Activated T-cell treated with anti-CD3 and anti-CD28 coated beads, Interleukin-2, amount 50 U/mL, for 24 hours (primary cell): ENCODE results near the gene KLLN.
A peak's percentile ranks its signal among the peaks of the same experiment; 100 is the strongest.
"Not testable (repeated sequence)": the region's sequence is repeated elsewhere in the genome, so short reads cannot be mapped to it uniquely, and the experiment has no call there.

Experiments used
- DNase-seq: peaks from one replicate; pipeline ENCODE4 v3.0.0-alpha.2; 2020
- H3K27ac Mint-ChIP-seq: 2 replicates; pipeline ENCODE4 v1.8.0; 2020; ENCODE audit warnings: mild to moderate bottlenecking, mixed read lengths
- H3K27me3 Mint-ChIP-seq: 2 replicates; pipeline ENCODE4 v1.8.0; 2020; ENCODE audit warnings: mixed read lengths
- H3K36me3 Mint-ChIP-seq: 2 replicates; pipeline ENCODE4 v1.8.0; 2020; ENCODE audit warnings: low read depth, mixed read lengths
- H3K4me1 Mint-ChIP-seq: 2 replicates; pipeline ENCODE4 v1.8.0; 2020; ENCODE audit warnings: low read depth, mixed read lengths
- H3K4me3 Mint-ChIP-seq: 2 replicates; pipeline ENCODE4 v1.8.0; 2020; ENCODE audit warnings: mild to moderate bottlenecking, moderate library complexity, mixed read lengths
- H3K9me3 Mint-ChIP-seq: 2 replicates; pipeline ENCODE4 v1.8.0; 2020; ENCODE audit warnings: mixed read lengths

KLLN gene

GRCh38 chr10:87873656-87874055 is 10.3 kb upstream of the KLLN start:
- no peak overlapping the region for H3K4me3 Mint-ChIP-seq
- H3K27me3 Mint-ChIP-seq = no peaks in the 10 kb centered on the region
- H3K27ac Mint-ChIP-seq = no peak overlapping the region
- peaks cover 67% of the 10 kb centered on the region for H3K4me1 Mint-ChIP-seq
- DNase-seq = no peak
- H3K36me3 Mint-ChIP-seq = peaks cover 26% of the 10 kb centered on the region
- H3K9me3 Mint-ChIP-seq = no peaks in the 10 kb centered on the region

- Mint-ChIP-seq H3K4me3 (no peak overlapping the region), H3K4me1 (peaks cover 68% of the 10 kb centered on the region)
These were observed 9.5 kb upstream of the KLLN start for GRCh38 chr10:87872828-87873227.

GRCh38 chr10:87869773-87870551 is 6.6 kb upstream of the KLLN start:
- Mint-ChIP-seq H3K36me3 (peaks cover 40% of the 10 kb centered on the region), H3K4me3 (no peak overlapping the region), H3K27me3 (no peaks in the 10 kb centered on the region), H3K4me1 (peaks cover 81% of the 10 kb centered on the region), H3K9me3 (no peaks in the 10 kb centered on the region), H3K27ac (no peak overlapping the region)
- no peak for DNase-seq

More at GRCh38 chr10:87872828-87873227, 9.5 kb upstream of the KLLN start:
- Mint-ChIP-seq H3K27me3 (no peaks in the 10 kb centered on the region), H3K36me3 (peaks cover 26% of the 10 kb centered on the region), H3K9me3 (no peaks in the 10 kb centered on the region), H3K27ac (no peak overlapping the region)
- no peak for DNase-seq

DNA sequence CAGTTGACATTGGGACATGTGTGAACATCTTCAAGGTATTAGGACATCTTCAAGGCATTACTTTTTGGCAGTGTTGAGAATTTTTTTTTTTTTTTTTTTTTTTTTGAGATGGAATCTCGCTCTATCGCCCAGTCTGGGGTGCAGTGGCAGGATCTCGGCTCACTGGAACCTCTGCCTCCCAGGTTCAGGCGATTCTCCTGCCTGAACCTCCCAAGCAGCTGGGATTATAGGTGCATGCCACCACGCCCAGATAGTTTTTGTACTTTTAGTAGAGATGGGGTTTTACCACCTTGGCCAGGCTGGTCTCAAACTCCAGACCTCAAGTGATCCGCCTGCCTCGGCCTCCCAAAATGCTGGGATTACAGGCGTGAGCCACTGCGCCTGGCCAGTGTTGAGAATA is 5.8 kb upstream of the KLLN start:
- peaks cover 78% of the 10 kb centered on the region for H3K4me1 Mint-ChIP-seq
- not testable (repeated sequence) for H3K27me3 Mint-ChIP-seq, H3K9me3 Mint-ChIP-seq, DNase-seq, H3K27ac Mint-ChIP-seq
- peak overlapping the region; percentile 67 for H3K4me3 Mint-ChIP-seq
- peaks cover 48% of the 10 kb centered on the region for H3K36me3 Mint-ChIP-seq

GRCh38 chr10:87868277-87868676 is 4.9 kb upstream of the KLLN start:
- no peaks in the 10 kb centered on the region for H3K27me3 Mint-ChIP-seq
- DNase-seq = no peak
- peaks cover 70% of the 10 kb centered on the region for H3K4me1 Mint-ChIP-seq
- no peaks in the 10 kb centered on the region for H3K9me3 Mint-ChIP-seq
- peaks cover 49% of the 10 kb centered on the region for H3K36me3 Mint-ChIP-seq
- H3K27ac Mint-ChIP-seq = no peak overlapping the region
- peak overlapping the region; percentile 67 for H3K4me3 Mint-ChIP-seq

- no peaks in the 10 kb centered on the region for H3K27me3 Mint-ChIP-seq
- peaks cover 66% of the 10 kb centered on the region for H3K4me1 Mint-ChIP-seq
- DNase-seq = no peak
- peaks cover 54% of the 10 kb centered on the region for H3K36me3 Mint-ChIP-seq
- H3K27ac Mint-ChIP-seq = no peak overlapping the region
- H3K9me3 Mint-ChIP-seq = no peaks in the 10 kb centered on the region
- peak overlapping the region; percentile 96 for H3K4me3 Mint-ChIP-seq
These were observed 4.1 kb upstream of the KLLN start for GRCh38 chr10:87867453-87867852.

DNA sequence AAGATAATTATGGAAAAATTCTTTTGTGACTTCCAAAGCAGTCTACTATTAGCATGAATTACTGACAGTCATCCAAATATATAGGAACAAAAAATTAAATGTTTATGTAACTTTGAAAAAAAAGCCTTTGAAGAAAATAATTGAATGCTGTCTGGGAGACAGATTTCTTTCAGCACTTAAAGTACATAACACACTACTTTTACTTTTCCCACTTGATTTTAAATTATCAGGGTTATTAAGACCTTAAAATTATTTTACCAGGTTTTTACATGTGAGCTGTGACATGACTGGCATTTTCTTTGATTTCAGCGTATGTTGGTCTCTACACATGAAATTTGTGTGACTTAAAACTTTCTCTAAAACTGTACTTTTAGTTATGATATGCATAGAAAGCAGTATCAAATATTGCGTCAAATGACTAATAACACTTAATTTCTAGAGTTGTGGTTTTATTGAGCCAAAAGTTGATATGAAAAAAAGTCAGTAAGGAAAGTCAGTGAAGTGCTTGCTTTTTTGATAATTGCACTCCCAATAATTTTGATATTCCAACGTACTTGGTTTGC is 3.2 kb upstream of the KLLN start:
- Mint-ChIP-seq H3K27me3 (no peaks in the 10 kb centered on the region), H3K27ac (peak overlapping the region; percentile 18), H3K4me1 (peaks cover 65% of the 10 kb centered on the region), H3K9me3 (no peaks in the 10 kb centered on the region), H3K4me3 (peak overlapping the region; percentile 96), H3K36me3 (peaks cover 50% of the 10 kb centered on the region)
- no peak for DNase-seq

- Mint-ChIP-seq H3K9me3 (no peaks in the 10 kb centered on the region), H3K36me3 (peaks cover 45% of the 10 kb centered on the region), H3K4me1 (peaks cover 66% of the 10 kb centered on the region), H3K27me3 (no peaks in the 10 kb centered on the region), H3K27ac (peak overlapping the region; percentile 51), H3K4me3 (peak overlapping the region; percentile 96)
- no peak for DNase-seq
These were observed 2.0 kb upstream of the KLLN start for GRCh38 chr10:87865241-87865881.

- no peaks in the 10 kb centered on the region for H3K9me3 Mint-ChIP-seq
- no peak for DNase-seq
- H3K4me1 Mint-ChIP-seq = peaks cover 64% of the 10 kb centered on the region
- H3K27ac Mint-ChIP-seq = peak overlapping the region; percentile 87
- no peaks in the 10 kb centered on the region for H3K27me3 Mint-ChIP-seq
- peak overlapping the region; percentile 96 for H3K4me3 Mint-ChIP-seq
- H3K36me3 Mint-ChIP-seq = peaks cover 45% of the 10 kb centered on the region
These were observed 1.2 kb upstream of the KLLN start for GRCh38 chr10:87864496-87865059.

DNA sequence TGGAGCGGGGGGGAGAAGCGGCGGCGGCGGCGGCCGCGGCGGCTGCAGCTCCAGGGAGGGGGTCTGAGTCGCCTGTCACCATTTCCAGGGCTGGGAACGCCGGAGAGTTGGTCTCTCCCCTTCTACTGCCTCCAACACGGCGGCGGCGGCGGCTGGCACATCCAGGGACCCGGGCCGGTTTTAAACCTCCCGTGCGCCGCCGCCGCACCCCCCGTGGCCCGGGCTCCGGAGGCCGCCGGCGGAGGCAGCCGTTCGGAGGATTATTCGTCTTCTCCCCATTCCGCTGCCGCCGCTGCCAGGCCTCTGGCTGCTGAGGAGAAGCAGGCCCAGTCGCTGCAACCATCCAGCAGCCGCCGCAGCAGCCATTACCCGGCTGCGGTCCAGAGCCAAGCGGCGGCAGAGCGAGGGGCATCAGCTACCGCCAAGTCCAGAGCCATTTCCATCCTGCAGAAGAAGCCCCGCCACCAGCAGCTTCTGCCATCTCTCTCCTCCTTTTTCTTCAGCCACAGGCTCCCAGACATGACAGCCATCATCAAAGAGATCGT is 690 bp upstream of the KLLN start:
- not testable (repeated sequence) for H3K27me3 Mint-ChIP-seq
- DNase-seq = peak; percentile 64

GRCh38 chr10:87862679-87863052 is 667 bp downstream of the KLLN start:
- peak overlapping the region; percentile 97 for H3K27ac Mint-ChIP-seq
- H3K36me3 Mint-ChIP-seq = peaks cover 34% of the 10 kb centered on the region

More for the DNA sequence above, 690 bp upstream of the KLLN start:
- H3K4me3 Mint-ChIP-seq = peak overlapping the region; percentile 96
- H3K27ac Mint-ChIP-seq = peak overlapping the region; percentile 87
- not testable (repeated sequence) for H3K9me3 Mint-ChIP-seq
- peaks cover 45% of the 10 kb centered on the region for H3K36me3 Mint-ChIP-seq
- H3K4me1 Mint-ChIP-seq = peaks cover 61% of the 10 kb centered on the region

DNA sequence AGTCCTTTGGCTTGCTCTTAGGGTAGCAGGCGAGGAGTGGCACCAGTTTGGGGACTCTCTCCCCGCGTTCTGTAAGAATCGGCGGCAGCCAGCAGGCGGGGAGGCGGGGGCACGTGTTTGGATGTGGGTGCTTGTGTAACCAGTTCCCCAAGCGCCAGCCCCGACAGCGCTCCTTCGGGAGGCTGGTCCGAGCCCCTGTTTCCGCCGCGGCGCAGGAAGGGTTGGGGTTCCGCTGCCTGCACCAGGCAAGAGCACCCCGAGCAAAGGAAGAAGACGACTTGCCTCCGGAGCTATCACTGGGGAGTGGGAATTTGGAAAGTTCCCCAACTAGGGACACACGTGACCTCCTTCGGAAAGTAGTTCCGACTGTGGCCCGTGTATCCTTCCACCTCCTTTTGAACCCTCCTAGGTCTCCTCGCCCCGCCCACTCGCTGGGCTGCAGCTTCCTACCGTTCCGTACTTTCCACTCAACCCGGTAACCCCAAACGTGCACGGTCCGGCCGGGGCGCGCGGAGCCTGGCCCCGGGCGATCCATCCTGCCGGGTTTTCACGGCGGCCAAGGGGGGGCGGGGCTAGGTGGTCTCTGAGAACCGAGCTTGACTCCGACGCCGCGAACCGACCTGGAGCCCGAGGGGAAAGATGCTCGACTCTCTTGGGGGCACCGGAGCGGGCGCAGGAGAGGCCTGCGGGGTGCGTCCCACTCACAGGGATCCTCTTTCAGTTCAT is 1.2 kb downstream of the KLLN start:
- H3K9me3 Mint-ChIP-seq = no peaks in the 10 kb centered on the region
- peak; percentile 95 for DNase-seq
- H3K4me1 Mint-ChIP-seq = peaks cover 46% of the 10 kb centered on the region
- H3K36me3 Mint-ChIP-seq = peaks cover 31% of the 10 kb centered on the region
- peak overlapping the region; percentile 96 for H3K4me3 Mint-ChIP-seq
- H3K27ac Mint-ChIP-seq = peak overlapping the region; percentile 97
- no peaks in the 10 kb centered on the region for H3K27me3 Mint-ChIP-seq

More at GRCh38 chr10:87862679-87863052, 667 bp downstream of the KLLN start:
- Mint-ChIP-seq H3K4me3 (peak overlapping the region; percentile 96), H3K4me1 (peaks cover 50% of the 10 kb centered on the region), H3K9me3 (no peaks in the 10 kb centered on the region), H3K27me3 (no peaks in the 10 kb centered on the region)
- no peak for DNase-seq

- H3K36me3 Mint-ChIP-seq = peaks cover 27% of the 10 kb centered on the region
- DNase-seq = no peak
- H3K4me1 Mint-ChIP-seq = peaks cover 42% of the 10 kb centered on the region
- peak overlapping the region; percentile 96 for H3K4me3 Mint-ChIP-seq
- no peaks in the 10 kb centered on the region for H3K9me3 Mint-ChIP-seq
- no peaks in the 10 kb centered on the region for H3K27me3 Mint-ChIP-seq
- peak overlapping the region; percentile 97 for H3K27ac Mint-ChIP-seq
These were observed 1.8 kb downstream of the KLLN start for GRCh38 chr10:87861566-87861952.

DNA sequence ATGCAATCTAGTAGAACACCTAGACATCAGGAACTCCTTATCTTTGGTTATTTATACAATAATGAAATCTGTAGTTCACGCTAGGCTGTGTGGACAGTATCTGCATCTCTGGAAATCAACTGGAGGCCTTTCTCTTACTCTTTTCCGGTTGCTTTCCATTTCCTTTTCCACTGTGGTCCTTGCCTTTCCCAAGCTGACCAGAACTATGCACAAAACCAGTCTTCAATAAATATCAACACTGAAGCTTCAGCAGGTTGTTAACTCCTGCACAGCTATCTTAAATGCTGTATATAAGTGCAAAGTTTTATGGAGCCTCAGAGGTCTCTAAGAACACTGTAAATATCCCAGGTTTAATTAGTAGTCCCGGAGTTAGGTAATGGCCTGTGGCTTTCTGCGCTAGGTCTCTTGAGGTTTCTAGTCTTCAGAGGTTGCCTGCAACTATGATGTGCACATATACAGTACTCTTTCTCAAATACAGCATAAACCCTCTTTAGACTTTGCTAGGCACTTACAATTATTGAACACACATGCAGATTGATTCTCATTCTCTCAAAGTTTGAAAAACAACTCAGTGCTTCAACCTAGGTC is 2.4 kb downstream of the KLLN start:
- H3K27ac Mint-ChIP-seq = no peak overlapping the region
- peak overlapping the region; percentile 96 for H3K4me3 Mint-ChIP-seq
- DNase-seq = no peak
- no peaks in the 10 kb centered on the region for H3K27me3 Mint-ChIP-seq
- no peaks in the 10 kb centered on the region for H3K9me3 Mint-ChIP-seq
- peaks cover 24% of the 10 kb centered on the region for H3K36me3 Mint-ChIP-seq
- peaks cover 38% of the 10 kb centered on the region for H3K4me1 Mint-ChIP-seq
